GM23338 (cell line): Measurements from ENCODE around the gene MTHFSD. TPM values are rescaled to one million over a fixed set of nuclear protein-coding genes. Genes with fewer than 3 reads are reported as not detected.

Experiments
- ATAC-seq: fragments of 200-7000 bp; cut with Tn5 transposase; 3 replicates; pipeline ENCODE4 v1.9.1; 2020
- DNase-seq: peaks from one replicate; pipeline ENCODE4 v3.0.0-alpha.2; 2015; ENCODE audit warnings: low spot score
- H2AFZ ChIP-seq: fragments of 200-600 bp; sonication (generic); 2 replicates; pipeline ENCODE4 v1.8.0; 2016; ENCODE audit warnings: antibody characterized with exemption, mild to moderate bottlenecking, moderate library complexity
- H3F3A ChIP-seq: fragments of 200-600 bp; sonication (generic); replicated peaks from 2 replicates; pipeline ENCODE4 v1.8.0; 2017; ENCODE audit warnings: antibody characterized with exemption, mixed run types, low read depth
- H3K27ac ChIP-seq: fragments of 200-600 bp; sonication (generic); 2 replicates; pipeline ENCODE4 v1.6.1; 2016; ENCODE audit warnings: low read depth
- H3K27me3 ChIP-seq: fragments of 200-600 bp; sonication (generic); 2 replicates; pipeline ENCODE4 v1.8.0; 2016; ENCODE audit warnings: mild to moderate bottlenecking, mixed run types, moderate library complexity; ENCODE audit not compliant: insufficient read depth
- H3K36me3 ChIP-seq: fragments of 200-600 bp; sonication (generic); 2 replicates; pipeline ENCODE4 v1.8.0; 2016; ENCODE audit warnings: mild to moderate bottlenecking; ENCODE audit not compliant: insufficient read depth
- H3K4me1 ChIP-seq: fragments of 200-600 bp; sonication (generic); 2 replicates; pipeline ENCODE4 v1.8.0; 2016; ENCODE audit warnings: mild to moderate bottlenecking, moderate library complexity; ENCODE audit not compliant: insufficient read depth
- H3K4me2 ChIP-seq: fragments of 200-600 bp; sonication (generic); 2 replicates; pipeline ENCODE4 v1.7.1; 2017; ENCODE audit warnings: mixed run types
- H3K4me3 ChIP-seq: fragments of 200-600 bp; sonication (generic); 2 replicates; pipeline ENCODE4 v1.6.1; 2016; ENCODE audit warnings: mixed run types
- H3K79me2 ChIP-seq: fragments of 200-600 bp; sonication (generic); replicated peaks from 2 replicates; pipeline ENCODE4 v1.8.0; 2017; ENCODE audit warnings: mild to moderate bottlenecking; ENCODE audit not compliant: insufficient read depth
- H3K9me2 ChIP-seq: fragments of 200-600 bp; sonication (generic); 2 replicates; pipeline ENCODE4 v1.8.0; 2017; ENCODE audit not compliant: insufficient read depth
- H4K20me1 ChIP-seq: fragments of 200-600 bp; sonication (generic); replicated peaks from 2 replicates; pipeline ENCODE4 v1.8.0; 2017; ENCODE audit warnings: mild to moderate bottlenecking; ENCODE audit not compliant: insufficient read depth
- H3K27ac Mint-ChIP-seq: 2 replicates; pipeline ENCODE4 v1.8.0; 2020; ENCODE audit warnings: inconsistent platforms, mild to moderate bottlenecking, moderate library complexity, mixed read lengths
- H3K27me3 Mint-ChIP-seq: 3 replicates; pipeline ENCODE4 v1.8.0; 2022; ENCODE audit warnings: low read depth, mild to moderate bottlenecking, moderate library complexity, mixed read lengths, inconsistent platforms; ENCODE audit not compliant: insufficient read depth, poor library complexity
- H3K36me3 Mint-ChIP-seq: 3 replicates; pipeline ENCODE4 v1.8.0; 2021; ENCODE audit warnings: low read depth, mild to moderate bottlenecking, inconsistent platforms, moderate library complexity, mixed read lengths
- H3K4me1 Mint-ChIP-seq: 3 replicates; pipeline ENCODE4 v1.8.0; 2020; ENCODE audit warnings: mild to moderate bottlenecking, inconsistent platforms, mixed read lengths
- H3K4me3 Mint-ChIP-seq: 3 replicates; pipeline ENCODE4 v1.8.0; 2021; ENCODE audit warnings: moderate library complexity, mild to moderate bottlenecking, inconsistent platforms, mixed read lengths
- H3K9me3 Mint-ChIP-seq: 3 replicates; pipeline ENCODE4 v1.8.0; 2020; ENCODE audit warnings: moderate library complexity, mild to moderate bottlenecking, inconsistent platforms, mixed read lengths
- CTCF ChIP-seq, 2 experiments: fragments of 200-600 bp in 1 of 2; sonication (generic) in 1 of 2; conservative IDR thresholded peaks; 2 replicates each; pipeline versions ENCODE4 v1.5.1 to v1.6.1; 2016 to 2017; ENCODE audit warnings: antibody characterized with exemption in 2 of 2, low read depth in 2 of 2, mild to moderate bottlenecking in 2 of 2, moderate library complexity in 1 of 2
- ETS1 ChIP-seq: IDR thresholded peaks from 2 replicates; pipeline ENCODE4 v1.6.1; 2016; ENCODE audit warnings: antibody characterized with exemption
- EZH2 ChIP-seq: fragments of 200-600 bp; sonication (generic); IDR thresholded peaks from one replicate; pipeline ENCODE4 v1.8.0; 2017; ENCODE audit warnings: antibody characterized with exemption, mild to moderate bottlenecking, low read depth; ENCODE audit not compliant: unreplicated experiment
- EZH2phosphoT487 ChIP-seq: fragments of 200-600 bp; sonication (generic); IDR thresholded peaks from one replicate; pipeline ENCODE4 v1.8.1; 2018; ENCODE audit warnings: antibody characterized with exemption; ENCODE audit not compliant: unreplicated experiment
- ZNF331 ChIP-seq: fragments of 250-450 bp; sonication (Bioruptor Pico); IDR thresholded peaks from 2 replicates; pipeline ENCODE4 v1.5.0; 2020; ENCODE audit warnings: low read depth, mild to moderate bottlenecking, moderate library complexity
- polyA plus RNA-seq: library from polyadenylated mRNA; unstranded; fragments of >200 nt; fragmentation: Nextera tagmentation; extraction: Ambion mirVana; gene quantifications from 2 replicates; pipeline ENCODE4 v1.2.1, GENCODE V29; 2016
- total RNA-seq: library from RNA; depleted of rRNA; stranded (reverse); fragments of >200 nt; shearing (Covaris generic); gene quantifications from 2 replicates; pipeline ENCODE4 v1.2.3, GENCODE V29; 2014

Gene MTHFSD
- total and polyA plus RNA-seq, 2 experiments from 2014 or later: 7.2 to 8.1 TPM

GRCh38 chr16:86522634-86523033 lies 32.4 kb downstream of the MTHFSD start:
- ATAC-seq: no peak
- Mint-ChIP-seq H3K4me1 (no peaks in the 10 kb centered on the region; the same call in 2 of the 3 replicates), H3K27me3 (peaks cover 41% of the 10 kb centered on the region), H3K27ac (no peak overlapping the region), H3K9me3 (peaks cover 14% of the 10 kb centered on the region; the same call in 2 of the 3 replicates), H3K4me3 (no peak overlapping the region), H3K36me3 (no peaks in the 10 kb centered on the region)
- TF ChIP-seq ZNF331 (CRISPR knock-in tag) (no peak), ETS1 (no peak), EZH2 (no peak)
- no peak overlapping the region for H3K4me3 ChIP-seq
- no peak for DNase-seq
- H2AFZ ChIP-seq: no peak overlapping the region
- H3K36me3 ChIP-seq: no peaks in the 10 kb centered on the region
- H3F3A ChIP-seq: no peaks in the 10 kb centered on the region
- no peak overlapping the region for H3K27ac ChIP-seq
- H3K79me2 ChIP-seq: no peaks in the 10 kb centered on the region
- no peak overlapping the region for H3K4me2 ChIP-seq
- H3K4me1 ChIP-seq: no peaks in the 10 kb centered on the region
- H3K9me2 ChIP-seq: no peaks in the 10 kb centered on the region
- peaks cover 22% of the 10 kb centered on the region for H3K27me3 ChIP-seq
- no peaks in the 10 kb centered on the region for H4K20me1 ChIP-seq

GRCh38 chr16:86521236-86522197 lies 33.5 kb downstream of the MTHFSD start:
- H3K4me1 Mint-ChIP-seq: peaks cover 5% of the 10 kb centered on the region
- H3K27me3 Mint-ChIP-seq: peaks cover 47% of the 10 kb centered on the region
- H3K27me3 ChIP-seq: peaks cover 33% of the 10 kb centered on the region

More at GRCh38 chr16:86521236-86522197, 33.5 kb downstream of the MTHFSD start:
- no peak overlapping the region for H3K4me2 ChIP-seq
- TF ChIP-seq EZH2phosphoT487 (no peak), CTCF (conservative IDR thresholded peaks at IDR 0.05; ENCODE audit: low read depth in 2 of 2) (peak; percentile 21 to 22)
- DNase-seq (no peak), ATAC-seq (peak; percentile 12; the same call in 2 of the 3 replicates)
- H2AFZ ChIP-seq: no peak overlapping the region
- no peak overlapping the region for H3K27ac Mint-ChIP-seq
- H3K36me3 Mint-ChIP-seq: no peaks in the 10 kb centered on the region
- no peaks in the 10 kb centered on the region for H3K9me2 ChIP-seq
- no peak overlapping the region for H3K27ac ChIP-seq
- peaks cover 7% of the 10 kb centered on the region; the same call in 2 of the 3 replicates for H3K9me3 Mint-ChIP-seq
- peaks cover 1% of the 10 kb centered on the region; the same call in 1 of the 2 replicates for H3K4me1 ChIP-seq
- H3K36me3 ChIP-seq: no peaks in the 10 kb centered on the region
- H3F3A ChIP-seq: no peaks in the 10 kb centered on the region
- H4K20me1 ChIP-seq: no peaks in the 10 kb centered on the region
- H3K4me3 ChIP-seq: no peak overlapping the region
- H3K4me3 Mint-ChIP-seq: no peak overlapping the region
- no peaks in the 10 kb centered on the region for H3K79me2 ChIP-seq
